ENCODE measurements around the gene STRC.
"Not testable (repeated sequence)": the region's sequence is repeated elsewhere in the genome, so short reads cannot be mapped to it uniquely, and the experiment has no call there.

STRC gene

DNA sequence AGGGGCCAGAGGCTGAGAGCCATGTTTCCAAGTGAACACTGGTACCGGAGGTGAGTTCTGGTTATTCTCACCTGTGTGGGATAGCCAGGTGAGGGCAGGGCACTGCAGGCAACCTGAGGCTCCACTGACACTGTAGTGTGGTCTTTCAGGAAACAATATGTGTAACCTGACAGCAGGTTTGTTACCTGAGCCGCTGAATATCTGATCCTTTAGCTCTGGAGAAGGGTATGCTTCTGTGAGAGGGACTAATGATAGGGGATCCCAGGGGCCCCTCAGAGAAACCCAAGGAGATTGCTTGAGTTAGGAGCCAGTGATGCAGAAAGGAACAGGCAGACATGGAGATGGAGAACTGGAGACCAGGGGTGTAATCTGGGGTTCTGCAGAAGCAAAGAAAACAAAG, at the start of gene STRC:
STRC (minus strand) TSS at position 101 of the 400 bp plus-strand sequence; CDS start at position 23, 78 bp downstream.
- not testable (repeated sequence) for DNase-seq

DNA sequence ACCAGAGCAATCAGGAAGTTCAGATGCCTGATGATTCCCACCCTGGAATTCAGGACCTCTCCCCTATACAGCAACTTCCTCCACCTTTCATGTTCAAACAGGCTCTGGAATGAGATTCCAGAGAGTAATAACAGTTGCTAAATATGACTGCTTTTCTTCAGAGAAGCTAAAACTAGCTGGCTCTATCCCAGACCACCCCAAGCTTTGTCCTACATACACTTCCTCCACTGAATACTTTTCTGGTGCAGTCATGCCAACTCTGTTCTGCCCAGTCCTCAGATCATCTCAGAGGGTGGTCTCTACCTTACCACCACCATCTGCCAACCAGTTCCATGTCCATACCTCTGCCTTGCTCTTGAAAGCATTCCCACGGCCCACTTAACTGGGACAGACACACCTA, 47.6 kb upstream of the STRC start:
- not testable (repeated sequence) for DNase-seq

DNA sequence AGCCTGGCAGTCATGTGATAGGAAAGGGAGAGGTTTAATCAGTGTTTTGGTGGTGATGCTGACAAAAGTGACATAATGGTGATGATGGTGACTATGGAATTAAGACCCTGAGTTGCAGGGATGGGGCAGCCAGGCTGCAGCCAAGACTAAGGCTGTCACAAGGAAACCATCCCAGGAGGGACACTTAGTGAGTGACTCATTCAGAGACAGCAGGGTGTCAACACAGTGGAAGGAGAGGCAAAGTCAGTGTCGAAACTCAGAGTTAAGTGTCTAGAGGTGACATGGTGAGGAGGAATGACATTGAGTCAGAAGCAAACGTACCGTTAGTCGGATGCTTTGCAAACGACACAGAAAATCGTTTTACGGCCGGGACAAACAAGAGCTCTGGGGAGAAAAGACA, 44.7 kb upstream of the STRC start:
- not testable (repeated sequence) for DNase-seq

DNA sequence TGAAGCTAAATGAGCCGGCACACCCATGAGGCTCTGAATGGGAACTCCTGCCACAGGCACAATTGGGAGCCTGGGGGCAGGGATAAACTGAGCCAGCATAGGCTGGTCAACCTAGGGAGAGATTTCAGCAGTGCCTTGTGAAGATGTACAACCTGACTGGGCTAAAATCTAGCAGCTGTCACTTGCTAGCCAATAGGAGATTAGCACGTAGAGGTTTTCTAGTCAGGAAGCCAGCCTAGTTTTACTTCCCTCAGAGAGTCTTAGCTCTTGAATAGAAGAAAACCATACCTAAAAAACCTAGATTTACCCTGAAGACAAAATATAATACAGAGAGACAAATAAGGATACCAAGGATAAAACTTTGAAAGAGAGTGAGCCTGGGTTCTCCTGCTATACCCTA, 43.7 kb upstream of the STRC start:
- DNase-seq = not testable (repeated sequence)

DNA sequence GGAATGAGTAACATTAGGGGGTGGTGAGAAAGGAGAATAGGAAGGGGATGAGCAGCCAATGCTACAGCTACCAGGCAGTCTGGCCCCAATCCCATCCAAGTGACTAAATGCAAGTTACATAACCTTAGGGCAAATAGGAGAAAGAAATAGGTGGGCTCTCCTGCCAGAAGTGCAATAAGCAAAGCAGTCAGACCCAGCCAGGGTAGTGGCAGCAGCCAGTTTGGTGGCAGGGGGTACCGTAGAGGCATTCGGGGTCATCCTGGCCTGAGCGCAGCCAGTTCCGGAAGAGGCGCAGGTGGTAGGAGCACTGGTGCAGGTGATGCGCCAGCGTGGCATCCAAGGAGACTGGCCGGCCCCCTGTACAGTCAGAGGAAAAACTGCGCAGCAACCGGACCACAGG, 41.1 kb upstream of the STRC start:
- DNase-seq = not testable (repeated sequence)

GRCh38 chr15:43649430-43649926, 30.9 kb upstream of the STRC start:
- DNase-seq = not testable (repeated sequence)

- DNase-seq = no peak
Observed at GRCh38 chr15:43648649-43649429, 30.2 kb upstream of the STRC start, which contains the start of gene CATSPER2. CATSPER2 (minus strand) TSS chr15:43648844; CDS start chr15:43648061, 783 bp downstream.

- not testable (repeated sequence) for DNase-seq
Observed at GRCh38 chr15:43638464-43639204, 20.0 kb upstream of the STRC start.

- DNase-seq = not testable (repeated sequence)
Observed at GRCh38 chr15:43626937-43627336, 8.3 kb upstream of the STRC start.

DNA sequence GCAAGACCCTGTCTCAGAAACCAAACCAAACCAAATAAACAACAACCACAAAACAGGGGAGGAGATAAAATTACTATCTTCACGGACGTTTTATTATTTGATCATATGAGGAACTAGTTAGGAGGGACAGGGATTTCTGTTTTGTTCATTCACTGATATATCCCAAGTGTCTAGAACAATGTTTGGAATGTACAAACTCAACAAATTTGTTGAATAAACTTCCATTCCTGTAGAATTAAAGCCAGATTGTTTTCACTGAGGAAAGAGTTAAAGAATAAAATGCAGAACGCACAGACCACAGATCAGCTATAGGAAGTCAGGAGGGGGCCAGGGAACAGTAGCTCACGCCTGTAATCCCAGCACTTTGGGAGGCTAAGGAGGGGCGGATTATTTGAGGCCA, 6.5 kb upstream of the STRC start:
- DNase-seq = no peak

DNA sequence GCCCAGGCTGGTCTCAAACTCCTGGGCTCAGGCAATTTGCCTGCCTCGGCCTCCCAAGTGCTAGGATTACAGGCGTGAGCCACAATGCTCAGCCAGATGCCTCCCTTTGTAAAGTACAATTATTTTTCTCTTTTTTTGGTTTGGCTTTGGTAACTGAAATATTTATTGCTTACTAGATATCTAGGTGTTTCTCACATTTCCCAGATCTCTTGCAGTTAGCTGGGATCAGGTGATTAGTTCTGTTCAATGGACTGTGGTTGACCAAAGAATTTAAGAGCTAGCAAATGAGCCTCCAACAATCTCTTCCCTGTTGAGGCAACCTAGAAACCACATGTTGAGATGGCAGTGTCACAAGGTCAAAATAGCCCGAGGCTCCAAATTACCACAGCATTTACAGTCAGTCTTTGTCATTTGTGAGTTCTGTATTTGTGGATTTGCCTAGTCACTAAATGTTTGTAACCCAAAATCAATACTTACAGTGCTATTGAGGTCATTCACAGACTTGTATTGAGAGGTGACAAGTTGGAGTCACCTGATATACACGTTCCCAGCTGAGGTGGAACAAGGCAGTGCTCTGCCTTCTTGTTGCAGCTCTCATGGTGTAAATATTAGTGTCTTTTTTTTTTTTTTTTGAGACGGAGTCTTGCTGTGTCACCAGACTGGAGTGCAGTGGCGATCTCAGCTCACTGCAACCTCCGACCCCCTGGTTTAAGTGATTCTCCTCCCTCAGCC, 3.6 kb upstream of the STRC start:
- not testable (repeated sequence) for DNase-seq

DNA sequence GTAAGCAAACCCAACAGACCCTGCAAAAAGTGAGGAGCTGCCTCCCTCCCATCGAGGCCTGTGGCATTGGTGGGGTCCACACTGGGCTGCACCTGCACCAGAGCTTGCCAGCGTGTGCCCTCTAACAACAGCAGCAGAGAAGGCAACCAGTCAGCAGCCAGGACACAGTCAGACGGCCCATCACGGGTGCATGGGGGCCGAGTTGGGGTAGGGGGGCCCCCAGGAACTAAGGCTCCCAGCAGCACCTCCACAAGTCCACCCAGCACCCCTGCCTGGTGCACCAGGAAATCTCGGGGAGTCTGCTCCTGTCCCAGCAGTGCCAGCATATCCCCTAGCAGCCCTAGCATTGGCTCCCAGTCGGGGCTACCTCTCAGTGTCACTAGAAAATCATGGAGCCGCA, 850 bp downstream of the STRC start:
- not testable (repeated sequence) for DNase-seq

- peak; percentile 58 for DNase-seq
Observed at GRCh38 chr15:43602233-43602632, 16.4 kb downstream of the STRC start.

GRCh38 chr15:43600200-43600599, 18.4 kb downstream of the STRC start:
- not testable (repeated sequence) for DNase-seq

- DNase-seq = not testable (repeated sequence)
Observed at GRCh38 chr15:43599131-43599530, 19.5 kb downstream of the STRC start.

DNA sequence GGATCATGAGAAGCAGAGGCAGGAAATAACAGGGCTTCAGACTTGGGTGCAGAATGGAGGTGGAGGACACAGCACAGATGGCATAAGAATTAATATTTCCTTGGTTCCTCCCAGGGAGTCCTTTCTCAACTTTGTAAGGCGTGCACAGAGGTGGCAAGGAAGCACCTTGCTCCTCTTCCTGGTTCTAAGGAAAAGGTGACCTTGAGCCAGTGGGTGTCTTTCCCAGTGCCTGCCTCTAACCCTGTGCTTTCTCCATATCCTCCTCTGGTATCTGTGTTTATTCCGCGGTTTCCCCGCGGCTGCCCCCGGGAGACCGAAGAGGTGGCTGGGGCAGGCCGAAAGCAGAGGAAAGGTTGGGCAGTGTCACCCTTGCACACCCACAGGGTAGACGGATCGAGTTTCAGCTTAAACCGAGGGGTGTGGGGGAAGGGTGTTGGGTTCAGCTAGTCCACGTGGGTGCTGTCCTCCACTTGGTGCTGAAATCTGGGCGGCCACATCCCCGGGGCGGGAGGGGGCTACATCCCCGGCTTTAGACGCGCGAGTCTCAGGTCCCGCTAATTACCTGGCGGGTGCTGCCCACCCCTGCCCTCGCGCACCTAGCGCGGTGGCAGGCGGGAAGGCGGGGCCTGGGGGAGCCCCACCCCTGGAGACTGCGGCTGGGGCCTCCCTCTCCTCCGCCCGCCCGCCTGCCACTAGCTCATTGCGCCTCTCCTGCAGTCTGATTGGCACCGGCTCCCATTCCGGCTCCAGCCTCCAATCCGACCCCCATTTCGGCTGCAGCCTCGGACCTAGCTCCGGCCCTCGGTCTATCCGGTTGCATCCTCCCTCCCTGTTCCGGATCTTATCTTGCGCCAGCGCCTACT, 25.0 kb downstream of the STRC start, which contains the start of gene CKMT1B:
CKMT1B (plus strand) TSS at position 700 of the 863 bp plus-strand sequence. CDS start 192 bp downstream, outside the sequence.
- not testable (repeated sequence) for DNase-seq

DNA sequence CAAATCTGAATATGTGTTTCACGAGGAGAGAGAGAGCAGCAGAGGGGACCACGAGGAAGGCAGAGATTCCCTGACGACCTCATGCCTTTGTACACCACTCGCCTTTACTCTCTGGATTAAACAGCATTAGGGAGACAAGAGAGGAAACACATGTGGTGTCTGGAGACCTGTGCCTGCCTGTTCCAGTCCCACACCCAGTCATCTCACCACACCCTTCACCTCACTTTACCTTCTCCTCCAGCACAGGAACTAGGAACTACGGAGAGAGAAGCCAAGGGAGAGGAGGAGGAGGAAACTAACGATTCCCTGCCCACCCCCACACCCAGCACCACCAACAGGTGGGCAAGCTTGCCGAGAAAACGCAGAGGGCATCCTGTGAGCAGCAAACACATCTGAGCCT, 25.8 kb downstream of the STRC start:
- not testable (repeated sequence) for DNase-seq

GRCh38 chr15:43589778-43590466, 28.7 kb downstream of the STRC start, which contains the start of gene PPIP5K1:
PPIP5K1 (minus strand) TSS chr15:43590208; CDS start chr15:43584504, 5,704 bp downstream.
- DNase-seq = not testable (repeated sequence)

- not testable (repeated sequence) for DNase-seq
Observed at GRCh38 chr15:43574607-43575006, 44.0 kb downstream of the STRC start.

- DNase-seq = not testable (repeated sequence)
Observed at GRCh38 chr15:43566615-43567014, 52.0 kb downstream of the STRC start.

DNA sequence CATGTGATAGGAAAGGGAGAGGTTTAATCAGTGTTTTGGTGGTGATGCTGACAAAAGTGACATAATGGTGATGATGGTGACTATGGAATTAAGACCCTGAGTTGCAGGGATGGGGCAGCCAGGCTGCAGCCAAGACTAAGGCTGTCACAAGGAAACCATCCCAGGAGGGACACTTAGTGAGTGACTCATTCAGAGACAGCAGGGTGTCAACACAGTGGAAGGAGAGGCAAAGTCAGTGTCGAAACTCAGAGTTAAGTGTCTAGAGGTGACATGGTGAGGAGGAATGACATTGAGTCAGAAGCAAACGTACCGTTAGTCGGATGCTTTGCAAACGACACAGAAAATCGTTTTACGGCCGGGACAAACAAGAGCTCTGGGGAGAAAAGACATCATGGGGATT, 54.8 kb downstream of the STRC start:
- DNase-seq = not testable (repeated sequence)

Data from DMS53 (cell line).